GM23338 (cell line): ENCODE data around the gene HAPLN2. TPM values are rescaled to one million over a fixed set of nuclear protein-coding genes. Genes with fewer than 3 reads are reported as not detected.

Source experiments
- ATAC-seq: fragments of 200-7000 bp; cut with Tn5 transposase; 3 replicates; pipeline ENCODE4 v1.9.1; 2020
- DNase-seq: peaks from one replicate; pipeline ENCODE4 v3.0.0-alpha.2; 2015; ENCODE audit warnings: low spot score
- H2AFZ ChIP-seq: fragments of 200-600 bp; sonication (generic); 2 replicates; pipeline ENCODE4 v1.8.0; 2016; ENCODE audit warnings: antibody characterized with exemption, mild to moderate bottlenecking, moderate library complexity
- H3F3A ChIP-seq: fragments of 200-600 bp; sonication (generic); replicated peaks from 2 replicates; pipeline ENCODE4 v1.8.0; 2017; ENCODE audit warnings: antibody characterized with exemption, mixed run types, low read depth
- H3K27ac ChIP-seq: fragments of 200-600 bp; sonication (generic); 2 replicates; pipeline ENCODE4 v1.6.1; 2016; ENCODE audit warnings: low read depth
- H3K27me3 ChIP-seq: fragments of 200-600 bp; sonication (generic); 2 replicates; pipeline ENCODE4 v1.8.0; 2016; ENCODE audit warnings: mild to moderate bottlenecking, mixed run types, moderate library complexity; ENCODE audit not compliant: insufficient read depth
- H3K36me3 ChIP-seq: fragments of 200-600 bp; sonication (generic); 2 replicates; pipeline ENCODE4 v1.8.0; 2016; ENCODE audit warnings: mild to moderate bottlenecking; ENCODE audit not compliant: insufficient read depth
- H3K4me1 ChIP-seq: fragments of 200-600 bp; sonication (generic); 2 replicates; pipeline ENCODE4 v1.8.0; 2016; ENCODE audit warnings: mild to moderate bottlenecking, moderate library complexity; ENCODE audit not compliant: insufficient read depth
- H3K4me2 ChIP-seq: fragments of 200-600 bp; sonication (generic); 2 replicates; pipeline ENCODE4 v1.7.1; 2017; ENCODE audit warnings: mixed run types
- H3K4me3 ChIP-seq: fragments of 200-600 bp; sonication (generic); 2 replicates; pipeline ENCODE4 v1.6.1; 2016; ENCODE audit warnings: mixed run types
- H3K79me2 ChIP-seq: fragments of 200-600 bp; sonication (generic); replicated peaks from 2 replicates; pipeline ENCODE4 v1.8.0; 2017; ENCODE audit warnings: mild to moderate bottlenecking; ENCODE audit not compliant: insufficient read depth
- H3K9me2 ChIP-seq: fragments of 200-600 bp; sonication (generic); 2 replicates; pipeline ENCODE4 v1.8.0; 2017; ENCODE audit not compliant: insufficient read depth
- H4K20me1 ChIP-seq: fragments of 200-600 bp; sonication (generic); replicated peaks from 2 replicates; pipeline ENCODE4 v1.8.0; 2017; ENCODE audit warnings: mild to moderate bottlenecking; ENCODE audit not compliant: insufficient read depth
- H3K27ac Mint-ChIP-seq: 2 replicates; pipeline ENCODE4 v1.8.0; 2020; ENCODE audit warnings: inconsistent platforms, mild to moderate bottlenecking, moderate library complexity, mixed read lengths
- H3K27me3 Mint-ChIP-seq: 3 replicates; pipeline ENCODE4 v1.8.0; 2022; ENCODE audit warnings: low read depth, mild to moderate bottlenecking, moderate library complexity, mixed read lengths, inconsistent platforms; ENCODE audit not compliant: insufficient read depth, poor library complexity
- H3K36me3 Mint-ChIP-seq: 3 replicates; pipeline ENCODE4 v1.8.0; 2021; ENCODE audit warnings: low read depth, mild to moderate bottlenecking, inconsistent platforms, moderate library complexity, mixed read lengths
- H3K4me1 Mint-ChIP-seq: 3 replicates; pipeline ENCODE4 v1.8.0; 2020; ENCODE audit warnings: mild to moderate bottlenecking, inconsistent platforms, mixed read lengths
- H3K4me3 Mint-ChIP-seq: 3 replicates; pipeline ENCODE4 v1.8.0; 2021; ENCODE audit warnings: moderate library complexity, mild to moderate bottlenecking, inconsistent platforms, mixed read lengths
- H3K9me3 Mint-ChIP-seq: 3 replicates; pipeline ENCODE4 v1.8.0; 2020; ENCODE audit warnings: moderate library complexity, mild to moderate bottlenecking, inconsistent platforms, mixed read lengths
- CREB1 ChIP-seq: fragments of 250-450 bp; sonication (Bioruptor Pico); IDR thresholded peaks from 2 replicates; pipeline ENCODE4 v1.5.0; 2020; ENCODE audit warnings: low read depth, mild to moderate bottlenecking, moderate library complexity
- EZH2 ChIP-seq: fragments of 200-600 bp; sonication (generic); IDR thresholded peaks from one replicate; pipeline ENCODE4 v1.8.0; 2017; ENCODE audit warnings: antibody characterized with exemption, mild to moderate bottlenecking, low read depth; ENCODE audit not compliant: unreplicated experiment
- JUNB ChIP-seq: IDR thresholded peaks from one replicate; pipeline ENCODE4 v1.6.1; 2016; ENCODE audit warnings: antibody characterized with exemption; ENCODE audit not compliant: unreplicated experiment
- NANOG ChIP-seq: IDR thresholded peaks from 2 replicates; pipeline ENCODE4 v1.6.1; 2016; ENCODE audit warnings: antibody characterized with exemption, borderline replicate concordance
- ZNF114 ChIP-seq: fragments of 250-450 bp; sonication (Bioruptor Pico); IDR thresholded peaks from 2 replicates; pipeline ENCODE4 v1.5.0; 2020; ENCODE audit warnings: mild to moderate bottlenecking, moderate library complexity
- ZNF331 ChIP-seq: fragments of 250-450 bp; sonication (Bioruptor Pico); IDR thresholded peaks from 2 replicates; pipeline ENCODE4 v1.5.0; 2020; ENCODE audit warnings: low read depth, mild to moderate bottlenecking, moderate library complexity
- polyA plus RNA-seq: library from polyadenylated mRNA; unstranded; fragments of >200 nt; fragmentation: Nextera tagmentation; extraction: Ambion mirVana; gene quantifications from 2 replicates; pipeline ENCODE4 v1.2.1, GENCODE V29; 2016
- total RNA-seq: library from RNA; depleted of rRNA; stranded (reverse); fragments of >200 nt; shearing (Covaris generic); gene quantifications from 2 replicates; pipeline ENCODE4 v1.2.3, GENCODE V29; 2014
- TF ChIP-seq, protein P1 (sequence below): fragments of 250-450 bp; sonication (Bioruptor Pico); IDR thresholded peaks from 2 replicates; pipeline ENCODE4 v1.5.0; 2020; ENCODE audit warnings: mild to moderate bottlenecking, moderate library complexity
- TF ChIP-seq, protein P2 (sequence below), 2 experiments: fragments of 200-600 bp in 1 of 2; sonication (generic) in 1 of 2; conservative IDR thresholded peaks; 2 replicates each; pipeline versions ENCODE4 v1.5.1 to v1.6.1; 2016 to 2017; ENCODE audit warnings: antibody characterized with exemption in 2 of 2, low read depth in 2 of 2, mild to moderate bottlenecking in 2 of 2, moderate library complexity in 1 of 2

Gene HAPLN2
- total and polyA plus RNA-seq, 2 experiments from 2014 or later, result 0.53 TPM; not detected in 1

GRCh38 chr1:156663178-156663577 lies 44.0 kb downstream of the HAPLN2 start:
- H3K4me2 ChIP-seq, result peak overlapping the region; percentile 78
- peak overlapping the region; percentile 35 for H3K27ac Mint-ChIP-seq
- H3K27ac ChIP-seq, result peak overlapping the region; percentile 93

More at GRCh38 chr1:156663178-156663577, 44.0 kb downstream of the HAPLN2 start:
- Histone ChIP-seq H3K79me2 (no peaks in the 10 kb centered on the region), H2AFZ (no peak overlapping the region), H3K4me3 (no peak overlapping the region), H4K20me1 (no peaks in the 10 kb centered on the region), H3F3A (peaks cover 33% of the 10 kb centered on the region; the same call in 1 of the 2 replicates), H3K4me1 (peaks cover 81% of the 10 kb centered on the region), H3K36me3 (no peaks in the 10 kb centered on the region), H3K27me3 (peaks cover 16% of the 10 kb centered on the region), H3K9me2 (no peaks in the 10 kb centered on the region)
- peaks cover 2% of the 10 kb centered on the region; the same call in 1 of the 3 replicates for H3K36me3 Mint-ChIP-seq
- peaks cover 79% of the 10 kb centered on the region for H3K4me1 Mint-ChIP-seq
- peaks cover 33% of the 10 kb centered on the region for H3K27me3 Mint-ChIP-seq
- peak overlapping the region; percentile 19; the same call in 1 of the 3 replicates for H3K4me3 Mint-ChIP-seq
- no peak for TF ChIP-seq JUNB
- no peak for TF ChIP-seq ZNF331 (CRISPR knock-in tag)
- no peak for TF ChIP-seq NANOG
- no peak for TF ChIP-seq CREB1
- no peak for TF ChIP-seq ZNF114 (CRISPR knock-in tag)
- TF ChIP-seq EZH2, result no peak
- TF ChIP-seq, protein P1, sequence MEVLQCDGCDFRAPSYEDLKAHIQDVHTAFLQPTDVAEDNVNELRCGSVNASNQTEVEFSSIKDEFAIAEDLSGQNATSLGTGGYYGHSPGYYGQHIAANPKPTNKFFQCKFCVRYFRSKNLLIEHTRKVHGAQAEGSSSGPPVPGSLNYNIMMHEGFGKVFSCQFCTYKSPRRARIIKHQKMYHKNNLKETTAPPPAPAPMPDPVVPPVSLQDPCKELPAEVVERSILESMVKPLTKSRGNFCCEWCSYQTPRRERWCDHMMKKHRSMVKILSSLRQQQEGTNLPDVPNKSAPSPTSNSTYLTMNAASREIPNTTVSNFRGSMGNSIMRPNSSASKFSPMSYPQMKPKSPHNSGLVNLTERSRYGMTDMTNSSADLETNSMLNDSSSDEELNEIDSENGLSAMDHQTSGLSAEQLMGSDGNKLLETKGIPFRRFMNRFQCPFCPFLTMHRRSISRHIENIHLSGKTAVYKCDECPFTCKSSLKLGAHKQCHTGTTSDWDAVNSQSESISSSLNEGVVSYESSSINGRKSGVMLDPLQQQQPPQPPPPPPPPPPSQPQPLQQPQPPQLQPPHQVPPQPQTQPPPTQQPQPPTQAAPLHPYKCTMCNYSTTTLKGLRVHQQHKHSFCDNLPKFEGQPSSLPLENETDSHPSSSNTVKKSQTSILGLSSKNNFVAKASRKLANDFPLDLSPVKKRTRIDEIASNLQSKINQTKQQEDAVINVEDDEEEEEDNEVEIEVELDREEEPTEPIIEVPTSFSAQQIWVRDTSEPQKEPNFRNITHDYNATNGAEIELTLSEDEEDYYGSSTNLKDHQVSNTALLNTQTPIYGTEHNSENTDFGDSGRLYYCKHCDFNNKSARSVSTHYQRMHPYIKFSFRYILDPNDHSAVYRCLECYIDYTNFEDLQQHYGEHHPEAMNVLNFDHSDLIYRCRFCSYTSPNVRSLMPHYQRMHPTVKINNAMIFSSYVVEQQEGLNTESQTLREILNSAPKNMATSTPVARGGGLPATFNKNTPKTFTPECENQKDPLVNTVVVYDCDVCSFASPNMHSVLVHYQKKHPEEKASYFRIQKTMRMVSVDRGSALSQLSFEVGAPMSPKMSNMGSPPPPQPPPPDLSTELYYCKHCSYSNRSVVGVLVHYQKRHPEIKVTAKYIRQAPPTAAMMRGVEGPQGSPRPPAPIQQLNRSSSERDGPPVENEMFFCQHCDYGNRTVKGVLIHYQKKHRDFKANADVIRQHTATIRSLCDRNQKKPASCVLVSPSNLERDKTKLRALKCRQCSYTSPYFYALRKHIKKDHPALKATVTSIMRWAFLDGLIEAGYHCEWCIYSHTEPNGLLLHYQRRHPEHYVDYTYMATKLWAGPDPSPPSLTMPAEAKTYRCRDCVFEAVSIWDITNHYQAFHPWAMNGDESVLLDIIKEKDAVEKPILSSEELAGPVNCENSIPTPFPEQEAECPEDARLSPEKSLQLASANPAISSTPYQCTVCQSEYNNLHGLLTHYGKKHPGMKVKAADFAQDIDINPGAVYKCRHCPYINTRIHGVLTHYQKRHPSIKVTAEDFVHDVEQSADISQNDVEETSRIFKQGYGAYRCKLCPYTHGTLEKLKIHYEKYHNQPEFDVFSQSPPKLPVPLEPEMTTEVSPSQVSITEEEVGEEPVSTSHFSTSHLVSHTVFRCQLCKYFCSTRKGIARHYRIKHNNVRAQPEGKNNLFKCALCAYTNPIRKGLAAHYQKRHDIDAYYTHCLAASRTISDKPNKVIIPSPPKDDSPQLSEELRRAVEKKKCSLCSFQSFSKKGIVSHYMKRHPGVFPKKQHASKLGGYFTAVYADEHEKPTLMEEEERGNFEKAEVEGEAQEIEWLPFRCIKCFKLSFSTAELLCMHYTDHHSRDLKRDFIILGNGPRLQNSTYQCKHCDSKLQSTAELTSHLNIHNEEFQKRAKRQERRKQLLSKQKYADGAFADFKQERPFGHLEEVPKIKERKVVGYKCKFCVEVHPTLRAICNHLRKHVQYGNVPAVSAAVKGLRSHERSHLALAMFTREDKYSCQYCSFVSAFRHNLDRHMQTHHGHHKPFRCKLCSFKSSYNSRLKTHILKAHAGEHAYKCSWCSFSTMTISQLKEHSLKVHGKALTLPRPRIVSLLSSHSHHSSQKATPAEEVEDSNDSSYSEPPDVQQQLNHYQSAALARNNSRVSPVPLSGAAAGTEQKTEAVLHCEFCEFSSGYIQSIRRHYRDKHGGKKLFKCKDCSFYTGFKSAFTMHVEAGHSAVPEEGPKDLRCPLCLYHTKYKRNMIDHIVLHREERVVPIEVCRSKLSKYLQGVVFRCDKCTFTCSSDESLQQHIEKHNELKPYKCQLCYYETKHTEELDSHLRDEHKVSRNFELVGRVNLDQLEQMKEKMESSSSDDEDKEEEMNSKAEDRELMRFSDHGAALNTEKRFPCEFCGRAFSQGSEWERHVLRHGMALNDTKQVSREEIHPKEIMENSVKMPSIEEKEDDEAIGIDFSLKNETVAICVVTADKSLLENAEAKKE, result no peak
- TF ChIP-seq, protein P2, sequence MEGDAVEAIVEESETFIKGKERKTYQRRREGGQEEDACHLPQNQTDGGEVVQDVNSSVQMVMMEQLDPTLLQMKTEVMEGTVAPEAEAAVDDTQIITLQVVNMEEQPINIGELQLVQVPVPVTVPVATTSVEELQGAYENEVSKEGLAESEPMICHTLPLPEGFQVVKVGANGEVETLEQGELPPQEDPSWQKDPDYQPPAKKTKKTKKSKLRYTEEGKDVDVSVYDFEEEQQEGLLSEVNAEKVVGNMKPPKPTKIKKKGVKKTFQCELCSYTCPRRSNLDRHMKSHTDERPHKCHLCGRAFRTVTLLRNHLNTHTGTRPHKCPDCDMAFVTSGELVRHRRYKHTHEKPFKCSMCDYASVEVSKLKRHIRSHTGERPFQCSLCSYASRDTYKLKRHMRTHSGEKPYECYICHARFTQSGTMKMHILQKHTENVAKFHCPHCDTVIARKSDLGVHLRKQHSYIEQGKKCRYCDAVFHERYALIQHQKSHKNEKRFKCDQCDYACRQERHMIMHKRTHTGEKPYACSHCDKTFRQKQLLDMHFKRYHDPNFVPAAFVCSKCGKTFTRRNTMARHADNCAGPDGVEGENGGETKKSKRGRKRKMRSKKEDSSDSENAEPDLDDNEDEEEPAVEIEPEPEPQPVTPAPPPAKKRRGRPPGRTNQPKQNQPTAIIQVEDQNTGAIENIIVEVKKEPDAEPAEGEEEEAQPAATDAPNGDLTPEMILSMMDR (conservative IDR thresholded peaks at IDR 0.05; ENCODE audit: low read depth in 2 of 2), result no peak
- no peaks in the 10 kb centered on the region; the same call in 1 of the 3 replicates for H3K9me3 Mint-ChIP-seq
- ATAC-seq (no peak), DNase-seq (no peak)
